Body of pancreas (tissue), 4 donors: ENCODE measurements around the gene INSR.

ENCODE experiments used
- POLR2A ChIP-seq, 3 donors: fragments of 450-650 bp; IDR thresholded peaks; one replicate each; pipeline ENCODE4 v1.6.1; 2016; ENCODE audit warnings: antibody characterized with exemption in 3 of 3, mild to moderate bottlenecking in 2 of 3
- TF ChIP-seq, protein P1 (sequence below), 7 experiments: fragments of 450-650 bp in 4 of 7; fragments of 200-600 bp in 3 of 7; sonication (generic) in 3 of 7; IDR thresholded peaks; one replicate each; pipeline ENCODE4 v1.5.1; 2016 to 2019; ENCODE audit warnings: antibody characterized with exemption in 7 of 7

- TF ChIP-seq, protein P1, sequence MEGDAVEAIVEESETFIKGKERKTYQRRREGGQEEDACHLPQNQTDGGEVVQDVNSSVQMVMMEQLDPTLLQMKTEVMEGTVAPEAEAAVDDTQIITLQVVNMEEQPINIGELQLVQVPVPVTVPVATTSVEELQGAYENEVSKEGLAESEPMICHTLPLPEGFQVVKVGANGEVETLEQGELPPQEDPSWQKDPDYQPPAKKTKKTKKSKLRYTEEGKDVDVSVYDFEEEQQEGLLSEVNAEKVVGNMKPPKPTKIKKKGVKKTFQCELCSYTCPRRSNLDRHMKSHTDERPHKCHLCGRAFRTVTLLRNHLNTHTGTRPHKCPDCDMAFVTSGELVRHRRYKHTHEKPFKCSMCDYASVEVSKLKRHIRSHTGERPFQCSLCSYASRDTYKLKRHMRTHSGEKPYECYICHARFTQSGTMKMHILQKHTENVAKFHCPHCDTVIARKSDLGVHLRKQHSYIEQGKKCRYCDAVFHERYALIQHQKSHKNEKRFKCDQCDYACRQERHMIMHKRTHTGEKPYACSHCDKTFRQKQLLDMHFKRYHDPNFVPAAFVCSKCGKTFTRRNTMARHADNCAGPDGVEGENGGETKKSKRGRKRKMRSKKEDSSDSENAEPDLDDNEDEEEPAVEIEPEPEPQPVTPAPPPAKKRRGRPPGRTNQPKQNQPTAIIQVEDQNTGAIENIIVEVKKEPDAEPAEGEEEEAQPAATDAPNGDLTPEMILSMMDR (IDR thresholded peaks at IDR 0.05) = no peak
- peak; percentile 69 to 87 (median 78) for TF ChIP-seq POLR2A (IDR thresholded peaks at IDR 0.05)
Observed at GRCh38 chr19:7293762-7294557, at the start of gene INSR.
